NCI-H146 treated with DMSO at 0.1 percent for 48 hours (cell line): ENCODE measurements around the gene OR6J1.
"Not testable (repeated sequence)": the region's sequence is repeated elsewhere in the genome, so short reads cannot be mapped to it uniquely, and the experiment has no call there.

Source experiments
- DNase-seq: peaks from one replicate; lab custom pipeline; 2025; ENCODE audit not compliant: unreplicated experiment; lab: John Stamatoyannopoulos, UW

OR6J1 gene

DNA sequence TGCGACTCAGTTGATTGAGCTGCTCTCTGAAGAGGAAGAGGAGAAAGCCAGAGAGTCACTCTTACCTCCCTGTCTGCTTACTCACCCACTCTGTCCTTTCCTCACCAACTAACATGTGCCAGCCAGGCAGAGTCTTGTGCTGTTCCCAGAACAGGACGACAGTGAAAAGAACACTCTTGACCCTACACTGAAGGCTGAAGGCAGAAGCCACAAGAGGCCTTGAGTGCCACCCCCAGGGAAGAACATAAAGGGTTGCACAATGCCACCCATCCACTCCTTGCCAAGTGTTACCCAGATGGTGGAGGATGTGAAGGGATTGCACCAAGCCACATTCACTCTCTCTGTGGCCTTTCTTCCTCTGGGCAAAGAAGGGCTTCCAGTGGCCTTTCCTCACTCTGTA is 33.2 kb downstream of the OR6J1 start:
- no peak for DNase-seq

DNA sequence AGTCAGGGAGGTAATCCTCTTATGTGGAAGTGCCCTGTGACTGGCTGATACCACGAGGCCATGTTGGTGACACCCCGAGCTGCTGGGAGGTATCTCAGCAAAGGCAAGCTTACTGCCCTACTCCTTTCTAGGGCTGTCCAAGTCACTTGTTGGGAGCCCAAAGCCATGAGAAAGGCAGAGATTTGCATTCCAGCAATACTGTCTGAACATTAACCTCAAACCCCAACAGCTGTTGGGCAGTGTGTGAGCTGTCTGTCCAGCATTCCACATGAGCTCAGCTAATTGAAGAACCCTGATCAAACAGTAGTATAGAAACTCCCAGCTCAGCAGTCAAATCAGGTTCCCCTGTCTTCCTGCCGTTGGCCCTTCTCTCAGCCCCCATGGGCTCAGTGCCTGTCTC is 36.9 kb downstream of the OR6J1 start:
- no peak for DNase-seq

DNA sequence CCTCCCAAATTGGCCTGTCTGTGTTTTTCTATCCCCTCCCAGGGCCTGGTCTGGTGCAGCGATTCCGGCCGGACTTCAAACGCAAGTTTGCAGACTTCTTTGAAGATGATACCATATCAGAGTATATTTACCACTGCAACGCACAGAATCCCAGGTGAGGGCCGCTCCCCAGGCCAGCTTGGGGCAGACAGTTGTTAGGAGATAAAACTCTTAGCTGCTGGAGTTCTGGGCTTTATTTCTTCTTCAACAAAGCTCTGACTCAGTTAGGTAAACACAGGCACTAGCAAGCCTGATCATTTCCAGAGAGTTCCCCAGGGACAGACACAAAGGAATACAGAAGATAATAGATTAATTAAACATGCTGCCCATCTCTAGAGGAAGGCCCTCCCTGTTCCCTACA is 37.8 kb downstream of the OR6J1 start:
- DNase-seq, result peak; percentile 71

DNA sequence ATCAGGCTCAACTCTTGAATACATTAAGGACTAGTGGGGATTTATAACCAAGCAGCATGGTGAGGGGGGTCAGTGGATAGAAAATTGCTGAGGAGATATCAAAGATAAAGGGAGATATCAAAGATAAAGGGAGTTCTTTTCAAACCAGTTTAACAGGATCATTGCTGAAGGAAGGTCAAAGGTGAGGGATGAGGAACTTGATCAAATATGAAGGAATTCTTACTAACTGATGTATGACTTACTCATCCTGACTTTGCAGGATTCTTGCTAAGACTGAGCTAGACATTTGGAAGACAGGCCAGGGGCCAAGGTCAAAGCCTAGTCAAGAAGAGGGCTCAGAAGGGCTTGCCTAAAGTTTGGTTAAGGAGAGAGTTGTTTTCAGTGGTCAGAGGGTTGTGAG is 41.3 kb downstream of the OR6J1 start:
- no peak for DNase-seq

DNA sequence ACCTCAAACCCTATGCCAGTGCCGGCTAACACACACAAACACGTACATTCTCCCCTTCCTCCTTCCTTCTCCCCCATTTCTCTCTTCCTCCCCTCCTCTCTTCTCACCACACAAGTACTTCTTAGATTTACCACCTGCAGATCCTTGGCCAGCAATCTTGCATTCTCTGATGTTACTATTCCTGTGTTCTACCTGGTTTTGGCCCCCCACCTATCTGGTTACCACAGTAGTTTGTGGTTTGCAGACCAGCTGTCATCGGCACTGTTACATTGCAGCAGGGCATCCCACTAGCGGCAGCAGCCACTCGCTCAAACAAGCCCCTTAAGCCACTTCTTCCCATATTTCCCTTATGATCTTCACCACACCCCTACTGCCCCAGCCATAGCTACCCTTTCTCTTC is 42.2 kb downstream of the OR6J1 start:
- no peak for DNase-seq

DNA sequence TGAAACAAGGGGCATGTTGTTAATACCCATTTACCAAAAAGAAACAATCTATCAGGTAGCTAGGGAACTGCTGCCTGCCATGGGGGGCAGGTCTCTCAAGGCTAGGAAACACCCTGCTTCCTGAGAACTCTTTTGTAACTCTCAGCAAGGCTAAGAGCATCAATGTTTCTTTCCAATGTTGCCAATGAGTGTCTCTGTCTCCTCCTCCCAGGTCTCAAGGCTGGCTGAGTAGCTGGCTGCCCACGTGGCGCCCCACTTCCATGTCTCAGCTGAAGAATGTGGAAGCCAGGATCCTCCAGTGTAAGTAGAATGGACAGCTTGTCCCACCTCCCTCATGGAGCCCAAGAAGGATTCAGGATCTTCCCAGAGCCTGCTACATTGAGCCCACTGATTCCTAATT is 42.7 kb downstream of the OR6J1 start:
- no peak for DNase-seq

DNA sequence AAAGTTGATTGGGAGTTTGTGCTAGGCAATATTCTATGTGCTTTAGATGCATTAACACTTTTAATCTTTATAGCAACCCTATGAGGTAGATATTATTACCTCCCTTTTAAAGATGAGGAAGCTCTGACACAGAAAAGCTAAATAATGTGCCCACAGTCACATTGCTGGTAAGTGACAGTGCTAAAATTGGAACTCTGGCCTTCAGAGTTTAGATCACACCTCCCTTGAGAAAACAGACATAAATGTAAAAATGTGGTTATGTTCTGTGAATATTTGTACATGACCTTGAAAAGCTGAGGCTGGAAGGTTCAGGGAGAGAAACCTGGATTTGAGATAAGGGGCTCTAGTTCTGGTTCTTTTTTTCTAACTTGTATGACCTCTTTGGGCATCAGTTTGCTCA is 44.1 kb downstream of the OR6J1 start:
- DNase-seq, result no peak

DNA sequence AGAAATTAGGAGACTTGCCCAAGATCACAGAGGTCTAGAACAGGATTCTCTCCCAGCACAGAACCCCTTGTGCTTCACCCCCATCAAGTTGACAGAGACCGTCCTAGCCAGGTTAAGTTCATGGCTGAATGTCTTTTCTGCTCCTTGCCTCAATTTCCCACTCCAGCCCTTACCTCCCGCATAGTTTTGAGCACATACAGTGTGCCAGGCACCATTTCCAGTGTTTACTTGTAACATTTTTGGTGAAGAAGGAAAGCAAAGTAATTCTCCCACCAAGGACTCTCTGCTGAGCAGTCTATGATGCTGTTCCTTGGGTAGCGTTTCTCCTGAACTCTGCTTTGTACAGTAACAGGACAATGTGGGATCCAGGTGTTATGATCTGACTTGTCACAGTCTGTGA is 44.8 kb downstream of the OR6J1 start:
- no peak for DNase-seq

DNA sequence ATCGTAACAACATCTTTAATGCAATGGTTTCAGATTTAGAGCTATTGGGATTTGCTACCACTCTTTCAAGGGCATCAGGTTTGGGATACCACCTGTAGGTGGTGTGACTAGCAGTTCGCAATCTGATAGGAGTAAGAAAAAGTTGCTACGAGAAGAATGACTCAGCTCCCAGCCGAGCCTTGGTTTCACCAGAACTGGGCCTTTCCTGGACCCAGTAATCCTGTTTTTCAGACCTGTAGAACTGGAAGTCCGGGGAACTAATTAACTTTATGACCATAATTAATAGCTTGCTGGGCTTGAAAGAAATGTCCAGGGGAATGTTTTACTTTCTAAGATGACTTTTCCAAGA is 45.3 kb downstream of the OR6J1 start:
- no peak for DNase-seq

DNA sequence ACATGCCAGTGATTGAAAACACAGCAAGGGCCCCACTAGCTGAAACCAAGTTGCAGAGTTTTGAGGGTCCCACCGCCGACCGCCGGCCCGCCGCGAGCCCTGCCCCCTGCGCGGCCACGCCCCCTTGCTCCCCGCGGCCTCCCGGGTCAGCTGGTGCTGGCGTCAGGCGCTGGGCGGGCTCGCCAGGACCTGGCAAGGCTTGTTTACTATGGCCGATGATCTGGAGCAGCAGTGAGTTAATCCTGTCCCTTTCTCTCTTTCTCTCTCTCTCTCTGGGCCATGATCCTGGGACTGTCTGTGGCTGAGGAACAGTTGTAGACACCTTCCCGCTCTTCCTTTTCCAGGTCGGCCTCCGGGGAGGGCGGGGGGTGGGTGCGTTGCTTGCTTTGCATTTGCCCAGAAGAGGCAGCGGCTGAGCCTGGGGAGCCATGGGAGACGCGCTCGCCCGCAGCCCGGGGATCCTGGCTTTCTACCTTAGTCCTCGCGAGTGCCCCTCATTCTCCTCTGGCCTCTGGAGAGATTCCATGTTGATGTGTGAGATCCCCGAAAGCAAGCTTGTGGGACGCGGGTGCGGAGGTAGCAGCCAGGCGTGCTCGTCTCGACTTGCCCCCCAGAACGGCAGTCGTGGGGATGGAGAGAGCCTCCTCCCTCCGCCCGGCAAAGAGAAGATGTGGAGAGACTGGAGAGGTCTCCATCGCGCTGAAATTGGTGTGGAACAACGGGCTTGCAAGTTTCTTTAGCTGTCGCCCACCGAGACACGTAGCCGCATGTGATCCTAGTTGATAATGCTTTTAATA is 45.9 kb downstream of the OR6J1 start, which contains the start of gene ABHD4:
TSS of gene ABHD4 (plus strand) at position 202 of the 797 bp plus-strand sequence. CDS start at position 209, 7 bp downstream.
- DNase-seq, result peak; percentile 32

DNA sequence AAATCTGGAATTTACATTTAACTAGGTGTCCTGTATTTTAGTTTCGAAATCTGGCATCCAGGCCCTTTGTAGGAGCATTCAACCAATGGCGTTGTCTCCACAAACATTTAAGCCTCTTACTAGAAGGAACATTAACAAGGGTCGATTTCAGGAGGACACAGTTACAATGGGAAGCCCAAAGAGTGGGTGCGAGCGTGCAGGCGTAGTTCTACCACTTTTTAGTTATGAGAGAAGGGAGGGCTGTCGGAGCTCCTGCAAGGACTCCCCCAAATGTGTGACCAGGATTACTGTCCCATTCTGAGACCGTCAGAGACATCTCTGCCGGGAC is 46.4 kb downstream of the OR6J1 start:
- DNase-seq, result no peak

DNA sequence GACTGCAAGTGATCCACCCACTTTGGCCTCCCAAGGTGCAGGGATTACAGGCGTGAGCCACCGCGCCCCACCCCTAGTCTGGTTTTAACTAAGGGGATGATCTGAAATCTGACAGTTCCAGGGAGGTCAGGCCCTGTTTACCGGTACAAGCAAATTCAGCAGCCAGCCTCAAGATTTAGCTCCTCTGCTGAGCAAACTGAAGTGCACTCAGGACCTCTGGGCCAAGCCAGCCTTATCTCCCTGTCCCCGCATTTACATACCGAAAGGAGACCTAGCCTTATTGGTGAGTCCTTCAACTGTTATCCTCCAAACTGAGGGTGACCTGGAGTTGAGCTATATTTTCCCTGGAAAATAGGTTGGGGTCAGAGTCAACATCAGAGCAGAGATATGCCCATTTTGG is 46.9 kb downstream of the OR6J1 start:
- DNase-seq, result no peak

DNA sequence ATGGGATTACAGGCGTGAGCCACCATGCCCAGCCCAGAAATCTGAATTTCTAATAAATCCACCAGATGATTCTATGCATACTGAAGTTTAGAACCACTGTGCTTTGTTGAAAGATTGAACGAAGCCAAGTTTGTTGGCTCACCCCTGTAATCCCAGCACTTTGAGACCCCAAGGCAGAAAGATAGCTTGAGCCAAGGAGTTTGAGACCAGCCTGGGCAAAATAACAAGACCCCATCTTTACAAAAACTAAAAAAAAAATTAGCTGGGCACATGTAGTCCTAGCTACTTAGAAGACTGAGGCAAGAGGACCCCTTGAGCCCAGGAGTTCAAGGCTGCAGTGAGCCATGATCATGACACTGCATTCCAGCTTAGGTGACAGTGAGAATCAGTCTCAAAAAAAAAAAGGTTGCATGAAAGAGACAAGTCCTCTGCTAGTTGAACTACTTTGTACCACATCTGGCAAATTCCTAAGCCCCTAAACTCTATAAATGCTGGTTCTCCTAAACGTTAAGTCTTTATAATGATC is 47.7 kb downstream of the OR6J1 start:
- no peak for DNase-seq

DNA sequence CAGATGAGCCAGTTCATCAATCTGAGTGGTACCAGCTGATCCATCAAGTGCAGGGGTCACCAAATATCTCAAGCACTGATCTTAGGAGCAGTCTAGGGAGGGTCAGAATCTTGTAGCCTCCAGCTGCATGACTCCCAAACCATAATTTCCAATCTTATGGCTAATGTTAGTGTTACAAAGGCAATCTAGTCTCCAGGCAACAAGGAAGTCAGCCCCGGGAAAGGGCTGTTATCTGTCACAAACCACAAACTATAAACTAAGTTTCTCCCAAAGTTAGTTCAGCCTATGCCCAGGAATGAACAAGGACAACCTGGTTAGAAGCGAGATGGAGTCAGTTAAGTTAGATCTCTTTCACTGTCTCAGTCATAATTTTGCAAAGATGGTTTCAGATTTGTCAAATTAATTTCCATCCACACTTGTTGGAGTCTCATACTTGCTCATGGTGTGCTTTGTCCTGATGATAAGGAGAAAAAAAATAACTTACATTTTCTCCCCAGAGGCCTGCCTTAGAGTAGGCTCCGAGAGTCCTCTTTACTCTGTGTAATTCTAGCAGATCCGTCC is 49.9 kb downstream of the OR6J1 start:
- no peak for DNase-seq

DNA sequence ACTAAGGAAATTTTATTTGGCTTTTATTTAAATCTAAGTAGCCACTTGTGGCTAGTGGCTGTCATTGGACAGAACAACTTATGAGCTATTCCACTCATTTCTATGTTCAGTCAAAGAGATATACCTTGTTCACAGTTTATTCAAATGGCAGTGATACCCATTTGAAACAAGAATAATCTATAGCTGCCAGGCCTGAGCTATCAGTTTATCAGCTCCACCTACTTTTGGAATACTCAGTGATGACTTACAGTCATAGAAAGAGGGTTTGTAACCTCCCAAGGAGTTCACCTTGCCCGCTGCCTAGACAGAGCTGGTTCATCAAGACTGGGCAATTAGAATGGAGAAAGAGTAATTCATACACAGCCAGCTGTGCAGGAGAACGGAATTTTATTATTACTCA is 50.6 kb downstream of the OR6J1 start:
- no peak for DNase-seq

DNA sequence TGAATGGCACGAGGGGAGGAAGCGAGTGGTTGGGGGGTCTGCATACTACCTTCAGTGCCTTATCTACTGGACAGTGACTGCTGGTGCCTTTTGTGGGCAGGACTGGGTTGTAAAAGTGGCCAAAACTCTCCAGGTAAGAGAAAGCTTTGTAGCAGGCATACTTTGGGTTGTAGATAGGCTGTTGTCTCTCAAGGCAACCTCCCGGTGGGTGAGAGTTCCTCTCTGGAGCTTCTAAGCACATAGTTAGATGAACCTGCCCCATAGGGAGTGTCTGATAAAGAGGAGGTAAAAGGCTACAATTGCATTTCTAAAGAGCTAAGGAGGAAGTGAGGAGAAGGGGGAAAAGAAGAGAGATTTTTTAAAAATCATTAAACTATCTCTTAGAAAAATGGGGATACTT is 51.0 kb downstream of the OR6J1 start:
- no peak for DNase-seq

DNA sequence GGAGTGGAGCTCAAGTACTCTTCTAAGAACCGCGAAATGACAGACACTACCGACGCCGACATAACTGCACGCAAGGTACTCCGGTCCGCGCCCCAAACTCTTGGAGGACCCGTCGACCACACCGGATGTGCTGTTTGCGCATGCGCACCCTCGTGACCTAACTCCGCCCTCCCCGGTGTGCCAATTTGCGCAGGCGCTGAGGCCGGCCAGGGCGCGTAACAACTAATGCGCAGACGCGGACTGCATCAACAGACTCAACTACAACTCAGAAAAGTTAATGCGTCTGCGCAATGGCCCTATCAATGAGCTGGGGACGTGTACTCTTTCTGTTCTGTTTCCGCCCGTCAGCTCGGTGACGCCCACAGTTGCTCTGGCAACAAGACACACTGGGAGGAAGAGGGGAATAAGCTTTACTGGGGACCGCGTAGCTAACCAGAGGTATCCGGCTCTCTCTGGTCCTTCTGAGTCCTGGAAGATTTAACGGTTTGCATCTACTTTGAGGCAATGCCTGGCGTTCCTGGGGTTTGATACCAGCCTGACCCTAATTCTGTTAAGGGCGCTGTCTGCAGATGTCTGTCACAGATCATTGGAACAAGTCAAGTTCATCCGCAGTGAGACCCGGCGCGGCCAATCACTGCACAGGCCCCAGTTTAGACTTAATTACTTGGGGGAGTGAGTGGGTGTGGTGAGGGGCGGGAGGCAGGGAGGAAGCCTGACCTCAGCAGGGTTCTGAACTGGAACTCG is 54.9 kb downstream of the OR6J1 start, which contains the start of gene DAD1:
TSS of gene DAD1 (minus strand) at position 129 of the 744 bp plus-strand sequence. CDS start at position 62, 67 bp downstream.
- DNase-seq, result peak; percentile 97

DNA sequence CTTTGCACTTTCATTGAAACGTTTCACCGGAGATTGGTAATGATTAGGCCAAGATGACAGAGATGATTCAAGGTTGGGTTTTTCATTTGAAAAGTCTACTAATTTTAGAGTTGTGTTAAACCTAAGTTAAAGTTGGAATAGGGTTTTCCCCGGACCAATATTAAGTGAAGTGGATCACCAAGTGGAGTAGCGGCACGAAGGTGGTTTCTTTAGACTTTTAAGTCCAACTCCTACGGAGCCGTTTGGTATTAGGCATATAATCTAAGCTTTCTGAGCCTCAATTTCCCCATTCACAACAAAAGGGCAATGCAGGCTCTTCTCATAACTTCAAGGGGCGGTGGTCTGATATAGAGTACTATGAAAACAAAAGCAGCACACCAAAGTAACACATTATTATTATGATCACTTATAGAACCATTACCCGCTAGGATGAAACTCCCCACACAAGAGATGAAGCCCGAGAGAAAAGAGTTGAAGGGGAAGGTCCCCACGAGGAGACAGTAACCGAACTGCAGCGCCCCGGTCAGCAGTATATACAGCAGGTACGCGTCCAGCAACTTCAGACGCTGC is 55.5 kb downstream of the OR6J1 start:
- DNase-seq, result no peak

DNA sequence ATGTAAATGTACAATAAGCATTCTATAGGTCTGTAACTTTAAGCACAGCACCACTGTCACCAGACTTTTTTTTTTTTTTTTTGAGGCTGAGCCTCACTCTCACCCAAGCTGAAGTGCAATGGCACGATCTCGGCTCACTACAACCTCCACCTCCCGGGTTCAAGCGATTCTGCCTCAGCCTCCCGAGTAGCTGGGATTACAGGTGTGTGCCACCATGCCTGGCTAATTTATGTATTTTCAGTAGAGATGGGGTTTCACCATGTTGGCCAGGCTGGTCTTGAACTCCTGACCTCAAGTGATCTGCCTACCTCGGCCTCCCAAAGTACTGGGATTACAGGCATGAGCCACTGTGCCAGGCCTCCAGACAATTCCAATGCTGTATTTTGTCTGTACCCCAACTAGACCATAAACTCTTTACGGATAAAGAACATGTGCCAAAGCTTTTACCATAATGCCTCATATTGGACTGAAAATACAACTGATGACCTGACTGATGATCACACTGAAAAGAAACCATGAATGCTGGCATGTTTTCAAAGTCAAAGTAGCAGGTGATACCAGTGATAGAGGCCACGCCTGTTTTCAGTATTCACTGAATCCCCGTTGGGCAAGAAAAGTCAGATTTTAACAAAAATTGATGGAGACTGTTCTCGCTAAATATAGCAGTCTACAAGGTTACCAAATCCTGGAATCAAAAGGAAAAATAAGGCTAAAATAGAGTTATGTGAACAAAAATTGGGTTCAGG is 56.3 kb downstream of the OR6J1 start:
- not testable (repeated sequence) for DNase-seq

DNA sequence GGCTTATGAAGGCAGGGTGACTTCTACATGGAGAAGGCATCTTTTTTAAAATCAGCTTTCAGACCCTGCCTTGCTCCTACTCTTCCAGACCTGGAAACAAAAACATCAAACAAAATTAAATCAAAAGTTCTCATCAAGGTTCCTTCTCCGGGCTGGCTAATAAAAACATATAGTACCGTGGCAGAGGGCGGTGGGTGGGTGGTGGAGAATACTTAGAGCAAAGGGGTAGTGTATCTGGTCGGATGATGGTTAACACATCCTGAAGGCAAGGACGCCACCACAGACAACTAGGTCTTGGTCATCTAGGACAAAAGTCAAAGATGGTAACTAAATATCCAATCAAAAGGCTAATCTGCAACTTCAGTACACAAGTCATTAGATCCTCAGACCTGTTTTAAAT is 56.9 kb downstream of the OR6J1 start:
- no peak for DNase-seq

DNA sequence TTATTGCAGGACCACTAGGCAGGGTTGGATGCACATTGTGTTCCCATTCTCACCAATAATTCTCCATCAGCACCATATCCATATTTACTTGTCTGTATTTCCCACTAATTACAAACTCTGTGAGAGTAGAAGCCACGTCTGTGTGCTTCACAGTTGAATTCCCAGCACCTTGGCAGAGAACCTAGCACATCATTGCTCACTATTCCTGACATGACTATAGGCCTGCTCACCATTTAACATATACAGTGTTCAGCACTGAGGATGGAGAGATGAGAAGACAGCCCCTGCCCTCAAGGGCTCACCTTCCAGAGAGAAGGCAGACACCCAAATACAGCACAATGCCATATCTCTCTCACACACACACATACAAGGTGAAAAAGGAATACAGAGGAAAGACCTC is 60.2 kb downstream of the OR6J1 start:
- no peak for DNase-seq
